Activated gamma-delta T cell treated with Interleukin-2 at 50 U/mL for 16 hours (primary cell): Measurements from ENCODE around the gene C4orf50.
"Not testable (repeated sequence)": the region's sequence is repeated elsewhere in the genome, so short reads cannot be mapped to it uniquely, and the experiment has no call there.

ENCODE experiments used
- DNase-seq: peaks from one replicate; pipeline ENCODE4 v3.0.0-alpha.2; 2020

The C4orf50 gene

GRCh38 chr4:5963611-5964010 is 54.6 kb downstream of the C4orf50 start:
- no peak for DNase-seq

GRCh38 chr4:5962416-5962815 is 55.8 kb downstream of the C4orf50 start:
- DNase-seq, result no peak

- DNase-seq, result no peak
Measured at GRCh38 chr4:5960252-5960880, 57.9 kb downstream of the C4orf50 start.

GRCh38 chr4:5959211-5959982 is 58.8 kb downstream of the C4orf50 start:
- DNase-seq, result no peak

GRCh38 chr4:5958199-5958735 is 60.0 kb downstream of the C4orf50 start:
- DNase-seq, result no peak

GRCh38 chr4:5957076-5957475 is 61.2 kb downstream of the C4orf50 start:
- DNase-seq, result no peak

- DNase-seq, result no peak
Measured at GRCh38 chr4:5956285-5957021, 61.8 kb downstream of the C4orf50 start.

GRCh38 chr4:5955856-5956255 is 62.4 kb downstream of the C4orf50 start:
- no peak for DNase-seq

GRCh38 chr4:5955201-5955821 is 62.9 kb downstream of the C4orf50 start:
- DNase-seq, result no peak

- DNase-seq, result no peak
Measured at GRCh38 chr4:5954056-5954760, 64.0 kb downstream of the C4orf50 start.

GRCh38 chr4:5952975-5953951 is 65.0 kb downstream of the C4orf50 start:
- DNase-seq, result no peak

- DNase-seq, result no peak
Measured at GRCh38 chr4:5952286-5952974, 65.8 kb downstream of the C4orf50 start.

- not testable (repeated sequence) for DNase-seq
Measured at GRCh38 chr4:5946653-5947052, 71.6 kb downstream of the C4orf50 start.

GRCh38 chr4:5945936-5946335 is 72.3 kb downstream of the C4orf50 start:
- no peak for DNase-seq

- DNase-seq, result no peak
Measured at GRCh38 chr4:5945171-5945570, 73.1 kb downstream of the C4orf50 start.

GRCh38 chr4:5943561-5943960 is 74.7 kb downstream of the C4orf50 start:
- DNase-seq, result no peak

- no peak for DNase-seq
Measured at GRCh38 chr4:5942947-5943346, 75.3 kb downstream of the C4orf50 start.

GRCh38 chr4:5941601-5942000 is 76.6 kb downstream of the C4orf50 start:
- DNase-seq, result no peak

- DNase-seq, result no peak
Measured at GRCh38 chr4:5940470-5941203, 77.6 kb downstream of the C4orf50 start.
